Gastroesophageal sphincter (tissue), 3 donors: Measurements from ENCODE around the gene C1orf174.

Source experiments
- CTCF ChIP-seq, 4 experiments: fragments of 200-600 bp in 2 of 4; fragments of 450-650 bp in 2 of 4; sonication (generic) in 1 of 4; IDR thresholded peaks; one replicate each; pipeline ENCODE4 v1.5.1; 2017 to 2019; ENCODE audit warnings: antibody characterized with exemption in 4 of 4, mild to moderate bottlenecking in 2 of 4, moderate library complexity in 2 of 4
- EP300 ChIP-seq: sonication (generic); formaldehyde crosslinking; IDR thresholded peaks from one replicate; pipeline ENCODE4 v1.6.1; 2017; ENCODE audit warnings: antibody characterized with exemption, mild to moderate bottlenecking
- POLR2A ChIP-seq, 2 donors: fragments of 450-650 bp; IDR thresholded peaks; one replicate each; pipeline ENCODE4 v1.6.1; 2017; ENCODE audit warnings: antibody characterized with exemption in 2 of 2, mild to moderate bottlenecking in 2 of 2, moderate library complexity in 1 of 2
- POLR2AphosphoS5 ChIP-seq: sonication (generic); formaldehyde crosslinking; IDR thresholded peaks from one replicate; pipeline ENCODE4 v1.6.1; 2017; ENCODE audit warnings: antibody characterized with exemption

DNA sequence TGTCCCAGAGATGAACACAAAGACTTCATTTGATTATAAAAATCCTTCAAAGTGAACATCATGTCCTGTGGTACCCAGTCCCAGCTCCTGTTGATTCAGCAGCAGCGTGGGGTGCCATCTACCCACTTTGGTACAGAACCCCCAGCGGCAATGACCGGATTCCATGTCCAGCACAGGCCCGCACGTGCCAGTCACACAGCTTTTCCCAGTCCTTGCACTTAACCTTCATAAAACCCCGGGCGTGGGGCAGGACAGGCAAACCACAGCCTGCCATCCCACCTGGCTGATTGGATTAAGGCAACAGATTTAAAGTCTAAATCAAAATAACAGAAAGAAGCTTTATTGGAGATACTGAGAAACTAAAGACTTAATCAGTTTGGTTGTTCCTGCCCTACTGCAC, 58.6 kb downstream of the C1orf174 start:
- TF ChIP-seq CTCF (IDR thresholded peaks at IDR 0.05): no peak
- no peak for TF ChIP-seq EP300
- TF ChIP-seq POLR2A (IDR thresholded peaks at IDR 0.05): no peak
- TF ChIP-seq POLR2AphosphoS5: no peak
